H1 (cell line): ENCODE measurements around the gene PEPD. TPM values are rescaled to one million over a fixed set of nuclear protein-coding genes. Genes with fewer than 3 reads are reported as not detected.

Source experiments
- CTCF ChIA-PET: fragments of 300-600 bp; sonication (Branson Sonifier 250); formaldehyde crosslinking; loops from one replicate; lab custom pipeline; 2021; ENCODE audit not compliant: partially characterized antibody; lab: Charles Lee
- POLR2A ChIA-PET: fragments of 300-600 bp; sonication (Branson Sonifier 250); formaldehyde crosslinking; loops from one replicate; lab custom pipeline; 2021; ENCODE audit warnings: inconsistent platforms; ENCODE audit not compliant: partially characterized antibody; lab: Charles Lee
- DNase-seq, 2 experiments: peaks; one replicate each; pipeline versions ENCODE4 v3.0.0 to v3.0.0-alpha.2; 2010 to 2022; ENCODE audit warnings: low spot score in 2 of 2, low read depth in 1 of 2, mixed read lengths in 1 of 2
- FAIRE-seq: peaks from 2 replicates; lab custom pipeline; 2011; peaks lifted over from hg19 to GRCh38; lab: Jason Lieb, UNC
- H2AFZ ChIP-seq: 2 replicates; pipeline ENCODE4 v1.8.1; 2012; ENCODE audit warnings: low read length, inconsistent platforms
- H2AK5ac ChIP-seq: 2 replicates; pipeline ENCODE4 v1.6.1; 2013; ENCODE audit warnings: low read depth, low read length
- H2BK120ac ChIP-seq: replicated peaks from 2 replicates; pipeline ENCODE3; 2013; ENCODE audit warnings: low read depth, low read length, inconsistent platforms
- H2BK12ac ChIP-seq: 2 replicates; pipeline ENCODE4 v1.6.1; 2013; ENCODE audit warnings: low read depth, low read length
- H2BK15ac ChIP-seq: 2 replicates; pipeline ENCODE4 v1.6.1; 2013; ENCODE audit warnings: low read length
- H2BK20ac ChIP-seq: 2 replicates; pipeline ENCODE4 v1.6.1; 2013; ENCODE audit warnings: low read length
- H2BK5ac ChIP-seq: 2 replicates; pipeline ENCODE4 v1.6.1; 2013; ENCODE audit warnings: low read depth, low read length
- H3K14ac ChIP-seq: 2 replicates; pipeline ENCODE4 v1.6.1; 2013; ENCODE audit warnings: inconsistent platforms; ENCODE audit not compliant: insufficient read length
- H3K18ac ChIP-seq: 2 replicates; pipeline ENCODE4 v1.6.1; 2013; ENCODE audit warnings: low read length; ENCODE audit errors: extremely low read depth
- H3K23ac ChIP-seq: 2 replicates; pipeline ENCODE4 v1.6.1; 2013; ENCODE audit warnings: inconsistent platforms; ENCODE audit not compliant: insufficient read length
- H3K23me2 ChIP-seq: 2 replicates; pipeline ENCODE4 v1.6.1; 2013; ENCODE audit warnings: low read depth, low read length
- H3K27ac ChIP-seq: 2 replicates; pipeline ENCODE4 v1.6.1; 2011; ENCODE audit warnings: low read depth, low read length, inconsistent platforms
- H3K27me3 ChIP-seq, 4 experiments: replicated peaks in 1 of 4; 1 replicate in 1 of 4; 2 replicates in 3 of 4; pipeline versions ENCODE4 v1.6.1 to v1.8.1; 2011 to 2013; ENCODE audit warnings: low read length in 3 of 4, mild to moderate bottlenecking in 3 of 4, inconsistent platforms in 2 of 4, mixed read lengths in 2 of 4, moderate library complexity in 1 of 4; ENCODE audit not compliant: control insufficient read depth in 3 of 4, insufficient read depth in 3 of 4; ENCODE audit errors: extremely low read depth in 1 of 4
- H3K36me3 ChIP-seq, 4 experiments: 2 replicates each; pipeline versions ENCODE4 v1.6.1 to v1.8.1; 2011 to 2013; ENCODE audit warnings: mild to moderate bottlenecking in 4 of 4, low read length in 3 of 4, moderate library complexity in 2 of 4, control low read depth in 1 of 4, inconsistent platforms in 1 of 4; ENCODE audit not compliant: insufficient read depth in 4 of 4, control insufficient read depth in 2 of 4
- H3K4ac ChIP-seq: replicated peaks from 2 replicates; pipeline ENCODE3; 2013; ENCODE audit warnings: low read length, low read depth, mixed read lengths, inconsistent platforms; ENCODE audit not compliant: insufficient read length
- H3K4me1 ChIP-seq, 4 experiments: replicated peaks in 1 of 4; 1 replicate in 1 of 4; 2 replicates in 3 of 4; pipeline versions ENCODE4 v1.6.1 to v1.8.1; 2011 to 2013; ENCODE audit warnings: low read length in 3 of 4, inconsistent platforms in 2 of 4, mixed read lengths in 1 of 4; ENCODE audit not compliant: insufficient read depth in 4 of 4, control insufficient read depth in 3 of 4
- H3K4me2 ChIP-seq, 2 experiments: 2 replicates each; pipeline versions ENCODE4 v1.6.1 to v1.8.1; 2011 to 2013; ENCODE audit warnings: low read depth in 2 of 2, low read length in 2 of 2, control low read depth in 1 of 2, inconsistent platforms in 1 of 2, mild to moderate bottlenecking in 1 of 2; ENCODE audit not compliant: insufficient read depth in 1 of 2
- H3K4me3 ChIP-seq, 4 experiments: fragments of 200-600, 300-600 bp in 1 of 4; sonication (generic), shearing (Covaris generic), sonication (Bioruptor Twin) in 1 of 4; 2 replicates each; pipeline versions ENCODE4 v1.5.1 to v1.8.1; 2011 to 2016; ENCODE audit warnings: low read length in 4 of 4, low read depth in 3 of 4, control low read depth in 2 of 4, inconsistent platforms in 2 of 4, mild to moderate bottlenecking in 2 of 4, mixed read lengths in 1 of 4, moderate library complexity in 1 of 4; ENCODE audit not compliant: insufficient read depth in 2 of 4; ENCODE audit errors: extremely low read depth in 1 of 4
- H3K56ac ChIP-seq: replicated peaks from 2 replicates; pipeline ENCODE3; 2013; ENCODE audit warnings: low read depth, mild to moderate bottlenecking, mixed read lengths, low read length, inconsistent platforms; ENCODE audit not compliant: insufficient read length
- H3K79me1 ChIP-seq: 2 replicates; pipeline ENCODE4 v1.6.1; 2013; ENCODE audit warnings: low read depth, low read length, control low read depth
- H3K79me2 ChIP-seq, 2 experiments: 2 replicates each; pipeline versions ENCODE4 v1.6.1 to v1.8.1; 2012 to 2013; ENCODE audit warnings: low read length in 2 of 2, mild to moderate bottlenecking in 2 of 2, inconsistent platforms in 1 of 2; ENCODE audit not compliant: insufficient read depth in 2 of 2, control insufficient read depth in 1 of 2
- H3K9ac ChIP-seq, 4 experiments: replicated peaks in 1 of 4; 1 replicate in 1 of 4; 2 replicates in 3 of 4; pipeline versions ENCODE4 v1.6.1 to v1.8.1; 2011 to 2013; ENCODE audit warnings: low read depth in 3 of 4, low read length in 3 of 4, control low read depth in 2 of 4, mild to moderate bottlenecking in 2 of 4, moderate library complexity in 2 of 4, inconsistent platforms in 1 of 4; ENCODE audit errors: extremely low read depth in 1 of 4
- H3K9me3 ChIP-seq, 2 experiments: 2 replicates each; pipeline versions ENCODE4 v1.6.1 to v1.8.1; 2012 to 2013; ENCODE audit warnings: mild to moderate bottlenecking in 2 of 2, moderate library complexity in 2 of 2, control low read depth in 1 of 2, inconsistent platforms in 1 of 2, low read depth in 1 of 2, low read length in 1 of 2, mixed read lengths in 1 of 2; ENCODE audit not compliant: insufficient read depth in 2 of 2
- H4K20me1 ChIP-seq, 2 experiments: replicated peaks in 1 of 2; 2 replicates each; pipeline versions ENCODE3 to v1.8.1; 2011 to 2013; ENCODE audit warnings: inconsistent platforms in 2 of 2, low read length in 2 of 2, mild to moderate bottlenecking in 1 of 2; ENCODE audit not compliant: insufficient read depth in 2 of 2, control insufficient read depth in 1 of 2
- H4K5ac ChIP-seq: 2 replicates; pipeline ENCODE4 v1.6.1; 2013; ENCODE audit warnings: low read length, low read depth, mixed read lengths, inconsistent platforms; ENCODE audit not compliant: insufficient read length
- H4K8ac ChIP-seq: 2 replicates; pipeline ENCODE4 v1.8.0; 2013; ENCODE audit warnings: mild to moderate bottlenecking, moderate library complexity, low read length, inconsistent platforms; ENCODE audit not compliant: insufficient read depth; ENCODE audit errors: extremely low read depth
- H4K91ac ChIP-seq: replicated peaks from 2 replicates; pipeline ENCODE3; 2013; ENCODE audit warnings: low read length, mixed read lengths, inconsistent platforms; ENCODE audit not compliant: insufficient read length
- ASH2L ChIP-seq: fragments of 200-600, 300-600 bp; sonication (generic); IDR thresholded peaks from one replicate; pipeline ENCODE4 v1.7.1; 2017; ENCODE audit warnings: low read length
- ATF3 ChIP-seq: IDR thresholded peaks from 2 replicates; pipeline ENCODE4 v1.6.1; 2011; ENCODE audit warnings: low read depth, mild to moderate bottlenecking, low read length; ENCODE audit not compliant: insufficient read depth
- CHD1 ChIP-seq: IDR thresholded peaks from 2 replicates; pipeline ENCODE4 v1.6.1; 2012; ENCODE audit warnings: low read depth, low read length, improper control_type of control experiment
- CTCF ChIP-seq, 3 experiments: IDR thresholded peaks; 1 replicate in 2 of 3; 2 replicates in 1 of 3; pipeline versions ENCODE4 v1.5.1 to v1.6.1; 2011; ENCODE audit warnings: low read length in 3 of 3, mild to moderate bottlenecking in 3 of 3, inconsistent platforms in 2 of 3, low read depth in 1 of 3, moderate library complexity in 1 of 3; ENCODE audit not compliant: insufficient read depth in 1 of 3; ENCODE audit errors: control extremely low read depth in 1 of 3
- EP300 ChIP-seq, 2 experiments: IDR thresholded peaks; 1 replicate in 1 of 2; 2 replicates in 1 of 2; pipeline ENCODE4 v1.6.1; 2011 to 2012; ENCODE audit warnings: low read depth in 2 of 2, low read length in 2 of 2, mild to moderate bottlenecking in 2 of 2, borderline replicate concordance in 1 of 2, inconsistent platforms in 1 of 2, moderate library complexity in 1 of 2
- NANOG ChIP-seq: IDR thresholded peaks from 2 replicates; pipeline ENCODE4 v1.6.1; 2011; ENCODE audit warnings: low read length, low read depth, mild to moderate bottlenecking, inconsistent platforms; ENCODE audit not compliant: insufficient read depth, poor library complexity, severe bottlenecking
- RAD21 ChIP-seq, 2 experiments: IDR thresholded peaks in 1 of 2; conservative IDR thresholded peaks in 1 of 2; 2 replicates each; pipeline ENCODE4 v1.6.1; 2011; ENCODE audit warnings: low read depth in 2 of 2, low read length in 2 of 2, improper control_type of control experiment in 1 of 2, inconsistent platforms in 1 of 2, mild to moderate bottlenecking in 1 of 2, moderate library complexity in 1 of 2
- SAP30 ChIP-seq: fragments of 300-600 bp; sonication (generic); IDR thresholded peaks from 2 replicates; pipeline ENCODE4 v1.7.1; 2012; ENCODE audit warnings: low read length, moderate library complexity, mild to moderate bottlenecking, inconsistent platforms; ENCODE audit not compliant: insufficient read depth, insufficient replicate concordance
- TCF12 ChIP-seq: IDR thresholded peaks from 2 replicates; pipeline ENCODE4 v1.6.1; 2011; ENCODE audit warnings: low read depth, mild to moderate bottlenecking, low read length
- WGBS, 2 experiments: shearing (Covaris generic) in 1 of 2; methylation state at CpG; one replicate each; pipeline versions ENCODE4 v1.1.6 to v1.1.7; 2013 to 2015; ENCODE audit warnings: low lambda C conversion rate in 2 of 2, mixed read lengths in 2 of 2, inconsistent platforms in 1 of 2, low coverage in 1 of 2, missing lambda C conversion rate in 1 of 2; ENCODE audit not compliant: insufficient replicate concordance in 2 of 2, insufficient coverage in 1 of 2, insufficient read length in 1 of 2; ENCODE audit errors: extremely low coverage in 1 of 2, missing lambda C conversion rate in 1 of 2; 5-methylcytosine and 5-hydroxymethylcytosine counted together
- polyA plus RNA-seq, 7 experiments: library from polyadenylated mRNA; depleted of rRNA in 3 of 7; stranded (reverse) in 5 of 7; unstranded in 2 of 7; fragments of >200 nt in 5 of 7; fragments of 200-250 nt in 2 of 7; gene quantifications; 1 replicate in 5 of 7; 2 replicates in 1 of 7; 4 replicates in 1 of 7; pipeline versions ENCODE4 v1.2.1 to v1.2.3, GENCODE V29; 2011 to 2013; ENCODE audit warnings: missing spikeins in 2 of 7, mixed read lengths in 2 of 7
- total RNA-seq: library from RNA; stranded (reverse); fragmentation: NEBNext Ultra II Directional; extraction: Animal tissue kit (Norgen Biotek cat#: 25700); gene quantifications from 2 replicates; pipeline ENCODE4 v1.2.1, GENCODE V29; 2021

The PEPD gene
- total and polyA plus RNA-seq, 2 of the 8 experiments (the other 6 are each of a cell fraction or from before 2014, with no cell fraction given) = 84.1 to 178 TPM

- no peak overlapping the region for H2BK120ac ChIP-seq
- H3K18ac ChIP-seq = no peak overlapping the region
- no peak overlapping the region for H4K8ac ChIP-seq
- CTCF ChIA-PET = interaction anchor here (0.7 to 3.9 kb wide), 9 partner anchors 16 to 247 kb away, joined by 3 to 21 read pairs (median 3); no protein-coding TSS in a partner anchor
- no peak overlapping the region for H3K56ac ChIP-seq
- no peak overlapping the region for H3K27ac ChIP-seq
- peaks cover 0 to 8% (median 4%) of the 10 kb centered on the region in 4 experiments; a peak in 6 of 7 replicates for H3K4me1 ChIP-seq
- no peak for FAIRE-seq
- peaks cover 0 to 9% (median 2%) of the 10 kb centered on the region in 4 experiments; a peak in 4 of 8 replicates for H3K36me3 ChIP-seq
- peaks cover 20% of the 10 kb centered on the region for H3K79me1 ChIP-seq
- H2AK5ac ChIP-seq = no peak overlapping the region
- POLR2A ChIA-PET = interaction anchor here (0.8 to 1.7 kb wide), 7 partner anchors 9 to 147 kb away, joined by 3 to 4 read pairs (median 4); partner anchors contain the start of gene CEBPG
- H3K9me3 ChIP-seq = no peaks in the 10 kb centered on the region
- H3K9ac ChIP-seq = no peak overlapping the region
- no peak overlapping the region for H3K4me3 ChIP-seq
- H2BK15ac ChIP-seq = no peak overlapping the region
- no peaks in the 10 kb centered on the region for H3K23me2 ChIP-seq
- no peak overlapping the region for H4K91ac ChIP-seq
- H2BK12ac ChIP-seq = no peak overlapping the region
- H3K27me3 ChIP-seq = no peaks in the 10 kb centered on the region
- H4K5ac ChIP-seq = no peak overlapping the region
- H2AFZ ChIP-seq = no peak overlapping the region
- DNase-seq = no peak
- no peak overlapping the region for H2BK20ac ChIP-seq
- H3K4me2 ChIP-seq = no peak overlapping the region
- no peak overlapping the region for H3K4ac ChIP-seq
- no peak overlapping the region for H3K14ac ChIP-seq
- no peak overlapping the region for H2BK5ac ChIP-seq
- peaks cover 22 to 26% of the 10 kb centered on the region in 2 experiments for H4K20me1 ChIP-seq
- peaks cover 6 to 87% of the 10 kb centered on the region in 2 experiments for H3K79me2 ChIP-seq
- H3K23ac ChIP-seq = no peak overlapping the region
- 93% methylated on average over 4 of the region's 4 CpGs; no CpG with 5 or more reads in 1 of the 2 experiments for WGBS, 2 experiments
- TF ChIP-seq RAD21 (IDR thresholded peaks at IDR 0.05 in 1 of 2, conservative IDR thresholded peaks at IDR 0.05 in 1 of 2; ENCODE audit: low read depth in 2 of 2, low read length in 2 of 2) (no peak), EP300 (IDR thresholded peaks at IDR 0.05; ENCODE audit: borderline replicate concordance in 1 of 2, low read depth in 2 of 2, low read length in 2 of 2) (no peak), ATF3 (no peak), TCF12 (no peak), CTCF (IDR thresholded peaks at IDR 0.05; ENCODE audit: control extremely low read depth in 1 of 3, insufficient read depth in 1 of 3, low read depth in 1 of 3, low read length in 3 of 3) (no peak), CHD1 (no peak), NANOG (no peak), SAP30 (no peak), ASH2L (no peak)
These were observed 139.6 kb downstream of the PEPD start for GRCh38 chr19:33382006-33382405.
